SW 1271 (cell line): ENCODE measurements around the gene GPR22.

ENCODE experiments used
- DNase-seq, 2 experiments: peaks; one replicate each; lab custom pipeline; 2025; lab: John Stamatoyannopoulos, UW

The GPR22 gene

GRCh38 chr7:107469929-107470328, at the start of gene GPR22:
Gene GPR22 (plus strand): TSS chr7:107470057. CDS start chr7:107474061, 4,004 bp downstream.
- DNase-seq: no peak

GRCh38 chr7:107427462-107427861, 42.4 kb upstream of the GPR22 start:
- DNase-seq: no peak

DNA sequence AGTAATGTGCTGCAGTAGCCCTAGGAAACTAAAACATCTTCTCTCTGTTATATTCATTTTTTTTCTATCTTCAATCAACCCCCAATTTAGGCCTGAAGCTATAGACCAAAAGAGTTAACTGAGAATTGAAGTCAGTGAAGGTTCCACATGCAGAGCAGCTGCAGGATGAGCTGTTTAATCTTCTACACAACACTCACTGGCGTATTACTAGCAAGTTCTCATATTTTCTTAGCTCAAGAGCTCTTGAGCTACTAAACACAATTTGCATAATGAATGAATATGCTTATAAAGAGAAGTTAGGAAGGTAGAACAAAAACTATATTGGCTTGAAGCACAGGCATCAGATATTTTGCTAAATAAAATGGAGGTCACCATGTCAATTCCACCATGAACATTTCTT, 41.2 kb upstream of the GPR22 start:
- DNase-seq: no peak

DNA sequence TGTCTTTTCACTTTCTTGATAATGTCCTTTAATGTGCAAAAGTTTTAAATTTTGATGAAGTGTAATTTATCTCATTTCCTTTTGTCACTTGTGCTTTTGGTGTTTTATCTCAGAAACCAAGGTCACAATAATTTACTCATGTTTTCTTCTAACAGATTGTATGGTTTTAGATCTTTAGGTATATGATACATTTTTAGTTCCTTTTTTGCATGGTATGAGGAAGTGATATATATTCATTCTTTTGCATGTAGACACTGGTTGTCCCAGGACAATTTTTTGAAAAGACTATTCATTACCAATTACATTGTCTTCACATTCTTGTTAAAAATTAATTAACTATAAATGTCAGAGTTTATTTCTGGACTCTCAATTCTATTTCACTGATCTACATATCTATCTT, 39.8 kb upstream of the GPR22 start:
- DNase-seq: no peak

DNA sequence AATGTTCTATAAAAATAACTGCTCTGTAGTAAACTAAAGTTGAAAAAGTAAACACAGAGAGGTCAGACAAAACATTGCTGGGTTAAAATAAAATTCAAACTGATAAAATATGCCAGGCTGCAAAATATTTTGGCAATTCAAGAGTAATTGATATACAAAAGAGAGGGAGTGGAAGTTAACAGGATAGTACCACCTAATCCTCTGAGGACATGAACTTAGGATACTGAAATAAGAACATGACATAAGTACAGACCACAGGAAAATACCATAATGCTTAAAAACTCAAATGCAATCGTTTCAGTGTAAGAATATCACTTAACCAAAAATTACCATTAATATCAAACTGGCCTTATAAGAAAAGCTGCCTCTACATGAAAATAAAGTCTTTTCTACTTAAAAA, 37.6 kb upstream of the GPR22 start:
- DNase-seq: no peak

DNA sequence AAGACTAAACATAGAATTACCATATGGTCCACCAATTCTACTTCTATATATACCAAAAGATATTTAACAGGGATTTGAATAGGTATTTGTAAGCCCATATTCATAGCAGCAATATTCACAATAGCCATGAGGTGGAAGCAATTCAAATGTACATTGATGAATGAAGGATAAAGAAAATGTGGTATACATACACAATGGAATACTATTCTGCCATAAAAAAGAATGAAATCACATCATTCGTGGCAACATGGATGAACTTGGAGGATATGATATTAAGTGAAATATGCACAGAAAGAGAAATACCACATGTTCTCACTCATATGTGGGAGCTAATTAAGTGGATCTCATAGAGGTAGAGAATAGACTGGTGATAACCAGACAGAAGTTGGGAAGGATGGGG, 34.1 kb upstream of the GPR22 start:
- no peak for DNase-seq

DNA sequence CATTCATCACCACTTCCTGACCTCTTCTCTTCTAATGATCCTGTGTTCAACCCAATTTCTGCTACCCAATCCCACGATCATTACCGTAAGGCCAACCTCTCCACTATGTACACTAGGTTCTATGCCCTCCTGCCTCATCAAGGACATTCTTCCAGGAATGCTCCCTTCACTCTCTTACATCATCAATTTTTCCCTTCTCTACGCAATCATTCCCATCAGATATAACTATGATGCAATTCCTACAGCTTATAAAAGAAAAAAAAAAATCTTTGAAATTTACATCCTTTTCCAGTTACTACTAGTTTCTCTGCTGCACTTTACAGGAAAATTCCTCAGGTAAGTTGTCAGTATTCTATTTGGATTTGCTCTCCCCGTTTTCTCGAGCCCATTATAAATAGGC, 30.8 kb upstream of the GPR22 start:
- no peak for DNase-seq

DNA sequence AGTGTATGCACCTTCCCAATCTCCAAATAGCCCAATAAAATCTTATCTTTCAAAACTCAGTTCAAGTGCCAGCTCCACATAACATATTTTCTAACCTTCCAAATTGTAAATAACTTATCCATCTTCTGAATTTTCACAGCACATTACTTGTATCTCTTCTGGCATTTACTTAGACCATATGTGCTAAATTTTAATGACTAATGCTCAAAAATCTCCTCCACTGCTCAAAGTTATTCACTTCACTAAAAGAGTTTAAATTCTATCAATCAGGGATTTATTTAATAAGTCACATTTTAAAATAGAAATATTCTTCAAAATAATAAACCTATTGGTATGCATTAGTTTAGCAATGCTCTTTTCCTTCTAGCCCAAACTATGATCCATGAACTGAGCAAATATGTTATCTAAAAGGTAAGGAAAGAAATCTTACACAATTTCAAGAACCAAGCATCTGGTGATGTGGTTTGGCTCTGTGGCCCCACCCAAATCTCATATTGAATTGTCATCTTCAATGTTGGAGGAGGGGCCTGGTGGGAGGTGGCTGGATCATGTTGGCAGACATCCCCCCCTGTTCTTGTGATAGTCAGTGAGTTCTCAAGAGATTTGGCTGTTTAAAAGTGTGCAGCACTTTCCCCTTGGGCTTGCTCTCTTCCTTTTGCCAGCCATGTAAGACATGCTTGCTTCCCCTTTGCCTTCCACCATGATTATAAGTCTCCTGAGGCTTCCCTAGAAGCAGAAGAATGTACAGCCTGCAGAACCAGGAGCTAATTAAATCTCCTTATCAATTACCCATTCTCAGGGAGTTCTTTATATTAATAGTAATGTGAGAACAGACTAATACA, 28.1 kb upstream of the GPR22 start:
- DNase-seq: no peak

DNA sequence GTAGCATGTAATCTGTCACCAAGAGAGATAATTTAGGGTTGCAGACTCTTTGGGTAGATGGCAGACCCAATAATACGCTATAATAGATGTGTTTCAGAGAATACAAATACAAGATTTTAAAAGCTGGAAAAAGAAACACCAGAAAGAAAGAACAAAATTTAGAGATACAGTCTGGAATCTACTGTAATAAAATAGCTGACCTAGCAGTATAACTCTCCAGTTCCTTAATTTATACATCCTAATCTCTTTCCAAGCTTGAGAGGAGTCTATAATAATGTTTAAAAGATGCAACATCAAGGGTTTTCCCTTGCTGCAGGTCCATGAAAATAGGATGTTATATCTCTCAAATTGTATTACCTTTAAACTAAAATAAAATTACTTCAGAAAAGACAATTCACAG, 27.2 kb upstream of the GPR22 start:
- DNase-seq: no peak

- DNase-seq: no peak
Measured at GRCh38 chr7:107446531-107446930, 23.3 kb upstream of the GPR22 start.

DNA sequence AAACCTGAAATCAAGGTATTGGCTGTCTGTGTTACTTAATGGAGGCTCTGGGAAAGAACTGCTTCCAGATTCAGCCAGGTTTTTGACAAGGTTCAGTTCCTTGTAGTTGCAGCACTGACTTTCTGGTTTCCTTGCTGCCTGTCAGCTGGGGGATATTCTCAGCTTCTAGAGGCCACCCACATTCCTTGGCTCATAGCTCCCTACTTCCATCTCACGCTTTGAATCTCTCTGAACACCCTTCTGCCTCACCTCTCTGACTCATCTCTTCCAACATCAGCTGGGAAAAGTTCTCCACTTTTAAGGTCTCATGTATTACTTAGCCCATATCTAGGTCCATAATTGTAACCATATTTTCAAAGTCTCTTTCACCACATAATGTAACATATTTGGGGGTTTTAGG, 22.9 kb upstream of the GPR22 start:
- DNase-seq: no peak

- no peak for DNase-seq
Measured at GRCh38 chr7:107450970-107451369, 18.9 kb upstream of the GPR22 start.

- no peak for DNase-seq
Measured at GRCh38 chr7:107453388-107453787, 16.5 kb upstream of the GPR22 start.

- no peak for DNase-seq
Measured at GRCh38 chr7:107461938-107462533, 7.8 kb upstream of the GPR22 start.

DNA sequence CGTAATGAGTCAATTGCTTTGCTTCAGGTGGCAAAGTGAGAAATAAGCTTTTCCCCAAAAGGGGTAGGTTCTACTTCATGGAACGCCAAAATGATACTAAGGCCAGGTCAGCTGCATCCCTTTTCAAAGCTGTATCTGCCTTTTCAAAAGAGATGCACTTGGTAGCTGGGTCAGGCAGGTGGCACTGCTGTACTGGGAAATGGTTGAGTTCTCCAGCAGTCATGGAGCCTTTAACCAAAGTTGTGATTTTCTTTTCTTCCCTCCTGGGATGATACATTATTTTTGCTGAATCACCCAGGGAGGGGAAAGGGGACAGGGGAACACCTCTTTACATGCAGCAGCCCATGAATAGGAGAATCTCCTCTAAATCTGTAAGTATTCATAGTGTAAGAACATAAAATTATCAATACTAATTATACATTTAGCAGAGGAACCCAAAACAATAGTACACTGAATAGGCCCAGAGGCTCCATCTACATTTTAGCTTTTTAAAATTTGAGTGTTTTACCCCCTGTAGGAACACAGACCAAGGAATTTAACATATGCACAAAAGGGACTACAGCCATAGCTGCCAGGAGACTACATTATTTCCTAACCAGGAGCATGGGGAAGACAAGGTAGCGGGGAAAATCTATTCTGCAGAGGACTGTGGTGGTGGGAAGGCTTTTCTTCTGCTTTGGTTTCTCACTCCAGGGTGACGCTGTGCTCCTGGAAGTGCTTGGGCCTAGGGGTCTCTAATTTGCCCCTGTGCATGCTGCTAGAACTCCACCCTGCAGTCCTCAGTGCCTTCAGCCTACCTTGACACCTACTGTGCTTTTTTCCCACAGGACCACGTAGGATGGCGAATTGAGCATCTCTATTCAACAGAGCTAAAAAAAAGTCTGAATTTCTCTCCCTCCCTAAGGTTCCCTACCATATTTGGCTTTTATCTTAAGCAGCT, 6.4 kb upstream of the GPR22 start:
- peak; percentile 12 to 38 for DNase-seq

DNA sequence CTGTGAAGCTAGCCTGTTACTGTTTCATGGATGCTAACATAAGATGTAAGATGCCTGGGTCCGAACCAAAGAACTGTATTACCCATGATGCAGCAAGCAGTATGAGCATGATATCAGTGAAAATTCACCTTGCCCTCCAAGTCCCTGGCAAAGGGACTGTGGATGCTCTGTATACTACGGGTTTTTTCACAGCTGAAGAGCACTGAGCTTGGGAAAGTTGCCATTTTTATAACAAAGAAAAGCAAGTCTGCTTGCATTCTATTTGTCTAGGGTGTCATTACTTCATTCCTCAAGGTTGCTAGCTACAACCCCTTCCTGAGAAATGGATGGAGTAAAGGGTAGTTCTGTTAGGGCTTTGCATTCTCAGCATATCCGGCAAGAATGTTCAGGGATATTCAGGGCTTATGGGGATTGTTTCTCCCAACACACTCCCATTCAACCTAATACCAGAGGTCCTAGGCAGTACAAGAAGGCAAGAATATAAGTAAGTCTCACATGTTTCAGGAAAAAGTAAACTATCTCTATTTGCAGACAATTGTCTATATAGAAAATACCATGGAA, 5.1 kb upstream of the GPR22 start:
- no peak for DNase-seq

DNA sequence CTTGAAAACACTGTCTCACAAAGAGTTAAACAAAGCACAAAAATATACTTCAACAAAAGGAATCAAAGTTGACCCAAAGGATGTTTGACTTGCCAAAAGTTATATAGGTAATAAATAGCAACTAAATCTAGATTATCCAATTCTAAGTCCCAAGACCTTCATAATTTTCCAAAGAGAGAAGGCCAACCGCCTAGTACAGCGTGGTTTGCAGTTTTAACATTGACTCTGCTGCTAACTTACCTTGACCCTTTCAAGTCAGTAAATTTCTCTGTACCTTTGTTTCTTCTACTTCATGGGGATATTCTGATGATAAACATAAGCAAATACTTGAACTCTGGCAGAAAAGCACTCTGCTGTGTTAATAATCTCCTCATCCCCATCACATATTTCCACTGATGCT, 1.9 kb upstream of the GPR22 start:
- DNase-seq: no peak

GRCh38 chr7:107468824-107469223, 1.0 kb upstream of the GPR22 start:
- DNase-seq: no peak

- no peak for DNase-seq
Measured at GRCh38 chr7:107471292-107472070, 1.6 kb downstream of the GPR22 start.

- DNase-seq: no peak
Measured at GRCh38 chr7:107472116-107472515, 2.3 kb downstream of the GPR22 start.

GRCh38 chr7:107474104-107474521, 4.3 kb downstream of the GPR22 start:
- no peak for DNase-seq
